Naive B cell (primary cell): ENCODE measurements around the gene GALNT12. TPM values are rescaled to one million over a fixed set of nuclear protein-coding genes. Genes with fewer than 3 reads are reported as not detected.

Experiments
- ATAC-seq, 2 donors: fragments of 150-1000 bp; cut with Tn5 transposase; 2 replicates each; pipeline ENCODE4 v1.10.0; 2021; ENCODE audit warnings: low read depth in 2 of 2, mild to moderate bottlenecking in 2 of 2, moderate library complexity in 2 of 2
- DNase-seq: peaks from one replicate; pipeline ENCODE4 v3.0.0; 2022
- H3K27ac Mint-ChIP-seq, 6 donors: one replicate each; pipeline ENCODE4 v1.8.0; 2020 to 2022; ENCODE audit warnings: mild to moderate bottlenecking in 6 of 6, mixed read lengths in 6 of 6, moderate library complexity in 5 of 6, inconsistent platforms in 2 of 6
- H3K27me3 Mint-ChIP-seq, 3 donors: one replicate each; pipeline ENCODE4 v1.8.0; 2021 to 2022; ENCODE audit warnings: mixed read lengths in 3 of 3, mild to moderate bottlenecking in 1 of 3
- H3K36me3 Mint-ChIP-seq, 2 donors: one replicate each; pipeline ENCODE4 v1.8.0; 2020 to 2022; ENCODE audit warnings: mixed read lengths in 2 of 2, inconsistent platforms in 1 of 2, mild to moderate bottlenecking in 1 of 2
- H3K4me1 Mint-ChIP-seq, 3 donors: one replicate each; pipeline ENCODE4 v1.8.0; 2020 to 2022; ENCODE audit warnings: mixed read lengths in 3 of 3, inconsistent platforms in 1 of 3, mild to moderate bottlenecking in 1 of 3, moderate library complexity in 1 of 3
- H3K4me3 Mint-ChIP-seq, 8 donors: one replicate each; pipeline ENCODE4 v1.8.0; 2020 to 2022; ENCODE audit warnings: mild to moderate bottlenecking in 8 of 8, mixed read lengths in 8 of 8, moderate library complexity in 8 of 8, inconsistent platforms in 2 of 8
- H3K9me3 Mint-ChIP-seq, 7 donors: one replicate each; pipeline ENCODE4 v1.8.0; 2020 to 2022; ENCODE audit warnings: mixed read lengths in 7 of 7, mild to moderate bottlenecking in 5 of 7, inconsistent platforms in 2 of 7, moderate library complexity in 1 of 7
- polyA plus RNA-seq, 6 donors: library from polyadenylated mRNA; unstranded; fragments of 300-500 nt; fragmentation: Illumina TruSeq; gene quantifications; one replicate each; pipeline ENCODE4 v1.2.3, GENCODE V29; 2021; ENCODE audit warnings: low read depth in 6 of 6

The GALNT12 gene
- polyA plus RNA-seq, 6 donors from 2014 or later: 0.53 to 2.2 (median 0.78) TPM; not detected in 1

DNA sequence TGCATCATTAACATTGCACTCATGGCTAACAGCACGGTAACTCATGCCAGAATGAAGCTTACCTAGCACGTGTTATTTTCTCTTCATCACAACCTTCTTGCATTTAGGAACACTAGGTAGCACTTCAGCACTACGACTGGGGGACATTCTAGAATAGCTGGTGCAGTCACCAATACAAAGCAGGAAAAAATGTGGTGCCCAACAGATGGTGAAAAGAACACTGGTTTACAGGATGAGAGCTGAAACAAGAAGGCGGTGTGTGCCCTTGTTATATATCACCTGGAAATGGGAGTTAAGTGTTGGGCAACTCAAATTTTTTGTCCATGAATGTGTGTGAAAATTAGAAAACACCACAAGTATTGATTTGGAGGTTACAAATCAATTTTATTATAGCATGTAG, 30.0 kb downstream of the GALNT12 start:
- DNase-seq (no peak), ATAC-seq (no peak)
- Mint-ChIP-seq H3K9me3 (no peaks in the 10 kb centered on the region), H3K27me3 (no peaks in the 10 kb centered on the region), H3K36me3 (peaks cover 0 to 12% of the 10 kb centered on the region in 2 donors), H3K4me1 (no peaks in the 10 kb centered on the region), H3K4me3 (no peak overlapping the region), H3K27ac (no peak overlapping the region)

DNA sequence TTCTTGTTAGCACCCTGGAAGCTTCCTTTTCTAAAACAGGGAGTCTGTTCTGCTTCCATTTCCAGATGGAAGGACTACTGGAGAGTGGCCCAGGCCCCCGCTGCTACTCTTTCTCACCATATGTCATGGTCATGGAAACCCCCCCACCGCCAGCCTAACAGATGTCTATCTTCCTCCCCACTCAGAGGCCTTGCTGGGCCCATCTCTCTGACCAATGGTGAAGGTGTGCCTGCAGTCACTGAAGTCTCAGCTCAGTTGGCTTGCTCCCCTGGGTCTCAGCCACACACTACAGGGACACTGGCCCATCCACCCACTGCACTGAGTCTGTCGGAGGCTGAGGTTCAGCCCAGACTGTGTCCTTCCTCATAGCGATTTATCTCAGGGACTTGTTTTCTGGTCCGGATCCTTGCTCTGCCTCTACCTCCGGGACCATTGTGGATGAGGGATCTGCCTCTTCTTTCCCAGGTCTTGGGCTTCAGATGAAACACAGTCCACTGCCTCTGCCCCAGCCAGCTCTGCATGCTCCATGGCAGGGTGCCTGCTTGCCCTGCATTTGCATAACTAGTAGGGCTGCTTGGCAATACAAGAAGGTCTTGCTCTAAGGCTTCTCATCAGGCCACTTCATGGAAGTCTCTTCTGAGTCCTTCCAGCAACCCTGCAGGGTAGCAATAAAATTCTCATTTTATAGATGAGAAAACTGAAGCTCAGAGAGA, 30.8 kb downstream of the GALNT12 start:
- ATAC-seq (no peak), DNase-seq (no peak)
- Mint-ChIP-seq H3K4me1 (no peaks in the 10 kb centered on the region), H3K27ac (peak overlapping the region in 1 of 6 donors; percentile 39), H3K36me3 (peaks cover 0 to 7% of the 10 kb centered on the region in 2 donors), H3K4me3 (no peak overlapping the region), H3K9me3 (no peaks in the 10 kb centered on the region), H3K27me3 (no peaks in the 10 kb centered on the region)

DNA sequence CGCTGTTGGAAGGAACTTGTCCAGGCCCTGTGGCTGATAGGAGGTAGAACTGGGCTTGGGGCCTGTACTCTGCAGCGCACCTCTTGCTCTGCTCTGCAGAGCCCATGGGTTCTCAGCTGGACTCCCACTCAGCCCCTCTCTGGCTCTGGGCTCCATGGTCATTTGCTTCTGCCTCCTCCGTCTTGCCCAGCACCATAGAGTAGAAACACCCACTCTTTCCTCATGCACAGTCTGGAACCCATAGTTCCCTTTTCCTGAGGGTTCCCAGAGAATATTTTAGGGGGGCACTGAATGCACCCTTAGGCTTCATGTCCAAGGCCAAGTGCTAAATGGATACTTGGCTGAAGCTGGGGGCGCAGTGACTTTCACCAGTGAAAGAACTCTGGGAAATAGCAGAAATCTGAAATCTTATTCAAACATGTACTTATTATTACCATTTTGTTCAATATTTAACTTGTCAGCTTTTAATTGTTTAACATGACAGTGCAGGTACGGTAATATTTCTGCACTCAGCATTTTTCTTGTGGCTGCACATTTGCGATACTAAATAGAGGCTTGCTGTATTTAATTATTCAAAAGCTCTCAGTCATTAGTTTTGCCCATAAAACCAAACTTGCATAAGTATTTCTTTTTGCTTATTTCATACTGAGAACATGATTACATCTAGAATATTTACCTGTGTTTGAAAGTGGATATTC, 31.5 kb downstream of the GALNT12 start:
- no peaks in the 10 kb centered on the region for H3K4me1 Mint-ChIP-seq
- H3K36me3 Mint-ChIP-seq: peaks cover 0 to 7% of the 10 kb centered on the region in 2 donors
- ATAC-seq (no peak), DNase-seq (no peak)
- H3K27me3 Mint-ChIP-seq: no peaks in the 10 kb centered on the region
- H3K9me3 Mint-ChIP-seq: no peaks in the 10 kb centered on the region
- no peak overlapping the region for H3K27ac Mint-ChIP-seq
- H3K4me3 Mint-ChIP-seq: no peak overlapping the region

DNA sequence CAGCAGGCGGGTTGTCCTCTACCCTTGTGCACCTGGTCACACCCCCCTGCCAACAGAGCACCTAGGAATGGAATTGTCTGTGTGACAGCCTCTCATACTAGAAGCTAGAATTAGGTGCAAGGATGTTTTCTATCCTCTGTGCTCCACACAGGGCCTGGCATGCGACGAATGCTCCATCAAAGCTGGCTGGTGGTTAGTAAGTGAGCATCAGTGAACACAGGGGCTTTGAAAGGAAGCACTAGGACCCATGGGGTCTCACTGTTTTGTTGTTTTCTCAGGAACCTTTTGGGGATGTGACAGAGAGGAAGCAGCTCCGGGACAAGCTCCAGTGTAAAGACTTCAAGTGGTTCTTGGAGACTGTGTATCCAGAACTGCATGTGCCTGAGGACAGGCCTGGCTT, 32.3 kb downstream of the GALNT12 start:
- H3K27me3 Mint-ChIP-seq: no peaks in the 10 kb centered on the region
- no peak overlapping the region for H3K4me3 Mint-ChIP-seq
- H3K9me3 Mint-ChIP-seq: no peaks in the 10 kb centered on the region
- H3K27ac Mint-ChIP-seq: peak overlapping the region in 1 of 6 donors; percentile 10
- no peaks in the 10 kb centered on the region for H3K4me1 Mint-ChIP-seq
- no peak for ATAC-seq
- DNase-seq: no peak
- H3K36me3 Mint-ChIP-seq: peaks cover 0 to 11% of the 10 kb centered on the region in 2 donors

DNA sequence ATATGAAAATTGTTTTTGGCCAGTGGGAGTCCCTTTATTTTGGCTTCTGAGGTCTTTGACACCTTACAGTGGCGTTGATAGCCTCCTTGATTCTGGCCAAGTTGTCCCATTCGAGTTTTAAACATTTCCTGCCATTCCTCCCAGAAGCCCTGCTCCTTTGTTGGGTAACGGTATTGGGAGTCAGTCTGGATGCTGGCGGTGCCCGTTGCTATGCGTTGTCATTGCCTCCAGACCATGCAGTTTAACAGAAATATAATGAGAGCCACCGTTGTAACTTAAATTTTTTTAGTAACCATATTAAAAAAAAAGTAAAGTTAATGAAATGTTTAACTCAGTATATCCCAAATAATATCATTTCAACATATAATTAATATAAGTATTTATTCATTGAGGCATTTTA, 35.0 kb downstream of the GALNT12 start:
- DNase-seq (no peak), ATAC-seq (no peak)
- Mint-ChIP-seq H3K36me3 (peaks cover 0 to 11% of the 10 kb centered on the region in 2 donors), H3K4me3 (no peak overlapping the region), H3K27ac (no peak overlapping the region), H3K9me3 (no peaks in the 10 kb centered on the region), H3K27me3 (no peaks in the 10 kb centered on the region), H3K4me1 (no peaks in the 10 kb centered on the region)

- Mint-ChIP-seq H3K27ac (no peak overlapping the region), H3K4me1 (peaks cover 0 to 4% (median 2%) of the 10 kb centered on the region in 3 donors), H3K9me3 (no peaks in the 10 kb centered on the region), H3K4me3 (no peak overlapping the region), H3K27me3 (no peaks in the 10 kb centered on the region), H3K36me3 (peaks cover 0 to 6% of the 10 kb centered on the region in 2 donors)
- ATAC-seq (no peak), DNase-seq (no peak)
Measured at GRCh38 chr9:98846081-98846480, 38.6 kb downstream of the GALNT12 start.

DNA sequence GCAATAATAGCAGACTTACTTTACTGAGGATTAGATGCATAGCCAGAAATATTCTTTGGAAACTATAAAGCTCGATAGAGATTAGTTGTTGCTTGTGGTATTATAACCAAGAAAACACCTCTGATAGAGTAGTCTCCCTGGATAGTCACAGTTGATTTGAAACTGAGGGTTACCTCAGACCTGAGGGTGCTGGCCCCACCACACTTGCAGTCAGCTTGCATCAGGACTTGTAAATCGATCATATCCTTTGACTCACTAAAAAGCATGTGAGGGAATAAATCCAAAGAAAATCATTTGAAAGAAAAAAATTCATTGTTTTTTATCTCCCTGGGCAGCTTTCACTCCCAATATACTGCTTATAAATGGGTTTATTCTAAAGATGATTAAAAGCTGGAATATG, 39.4 kb downstream of the GALNT12 start:
- Mint-ChIP-seq H3K9me3 (no peaks in the 10 kb centered on the region), H3K4me1 (peaks cover 0 to 4% (median 2%) of the 10 kb centered on the region in 3 donors), H3K27me3 (no peaks in the 10 kb centered on the region), H3K4me3 (no peak overlapping the region), H3K27ac (no peak overlapping the region), H3K36me3 (peaks cover 0 to 4% of the 10 kb centered on the region in 2 donors)
- DNase-seq (no peak), ATAC-seq (no peak)

GRCh38 chr9:98848450-98849149, 41.1 kb downstream of the GALNT12 start:
- DNase-seq (peak; percentile 41), ATAC-seq (peak; percentile 76 to 80)
- Mint-ChIP-seq H3K36me3 (peaks cover 0 to 4% of the 10 kb centered on the region in 2 donors), H3K27ac (peak overlapping the region in 1 of 6 donors; percentile 3), H3K9me3 (no peaks in the 10 kb centered on the region), H3K4me1 (peaks cover 0 to 4% (median 2%) of the 10 kb centered on the region in 3 donors), H3K27me3 (no peaks in the 10 kb centered on the region), H3K4me3 (no peak overlapping the region)

GRCh38 chr9:98849563-98849962, 42.1 kb downstream of the GALNT12 start:
- no peak for ATAC-seq
- H3K27ac Mint-ChIP-seq: no peak overlapping the region
- H3K4me1 Mint-ChIP-seq: peaks cover 0 to 4% (median 2%) of the 10 kb centered on the region in 3 donors
- H3K36me3 Mint-ChIP-seq: peaks cover 0 to 1% of the 10 kb centered on the region in 2 donors
- peaks cover 0 to under 1% (median 0%) of the 10 kb centered on the region in 7 donors for H3K9me3 Mint-ChIP-seq
- no peak overlapping the region for H3K4me3 Mint-ChIP-seq
- no peak for DNase-seq
- peaks cover 0 to 7% (median 0%) of the 10 kb centered on the region in 3 donors for H3K27me3 Mint-ChIP-seq

DNA sequence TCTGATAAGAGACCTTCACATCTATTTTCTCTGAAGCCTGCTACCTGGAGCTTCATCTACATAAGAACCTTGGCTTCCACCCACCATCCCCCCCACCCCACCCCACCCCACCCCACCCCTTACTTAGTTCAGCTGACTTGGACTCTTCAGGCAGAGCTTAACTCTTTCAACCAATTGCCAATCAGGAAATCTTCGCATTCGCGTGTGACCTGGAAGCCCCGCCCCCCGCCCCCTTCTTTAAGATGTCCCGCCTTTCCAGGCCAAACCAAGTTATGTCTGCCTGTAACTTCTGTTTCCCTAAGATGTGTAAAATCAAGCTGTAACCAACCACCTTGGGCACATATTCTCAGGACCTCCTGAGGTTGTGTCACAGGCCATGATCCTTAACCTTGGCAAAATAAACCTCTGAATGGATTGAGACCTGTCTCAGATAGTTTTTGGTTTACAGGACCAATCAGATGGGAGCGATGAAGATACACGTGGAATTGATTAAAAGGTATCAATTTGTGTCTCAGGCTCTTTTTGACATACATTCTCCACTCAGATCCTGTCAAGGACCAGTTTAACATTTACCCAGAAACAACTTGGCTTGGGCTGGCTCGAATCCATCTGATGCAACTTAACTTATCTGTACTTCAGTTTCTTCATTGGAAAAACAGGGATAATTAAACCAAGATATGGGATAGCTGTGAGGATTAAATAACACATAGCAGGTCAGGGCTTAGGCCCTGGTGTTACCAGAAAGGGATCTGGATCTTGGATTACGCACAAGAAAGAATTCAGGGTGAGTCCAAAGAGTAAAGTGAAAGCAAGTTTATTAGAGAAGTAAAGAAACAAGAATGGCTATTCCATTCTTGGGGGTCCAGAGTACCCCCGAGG, 43.6 kb downstream of the GALNT12 start:
- H3K27me3 Mint-ChIP-seq: peaks cover 0 to 15% (median 11%) of the 10 kb centered on the region in 3 donors
- H3K4me1 Mint-ChIP-seq: peaks cover 0 to 4% (median 2%) of the 10 kb centered on the region in 3 donors
- peaks cover 9 to 13% of the 10 kb centered on the region in 2 donors for H3K36me3 Mint-ChIP-seq
- H3K4me3 Mint-ChIP-seq: no peak overlapping the region
- DNase-seq (no peak), ATAC-seq (no peak)
- peaks cover 6 to 16% (median 10%) of the 10 kb centered on the region in 7 donors for H3K9me3 Mint-ChIP-seq
- H3K27ac Mint-ChIP-seq: no peak overlapping the region

DNA sequence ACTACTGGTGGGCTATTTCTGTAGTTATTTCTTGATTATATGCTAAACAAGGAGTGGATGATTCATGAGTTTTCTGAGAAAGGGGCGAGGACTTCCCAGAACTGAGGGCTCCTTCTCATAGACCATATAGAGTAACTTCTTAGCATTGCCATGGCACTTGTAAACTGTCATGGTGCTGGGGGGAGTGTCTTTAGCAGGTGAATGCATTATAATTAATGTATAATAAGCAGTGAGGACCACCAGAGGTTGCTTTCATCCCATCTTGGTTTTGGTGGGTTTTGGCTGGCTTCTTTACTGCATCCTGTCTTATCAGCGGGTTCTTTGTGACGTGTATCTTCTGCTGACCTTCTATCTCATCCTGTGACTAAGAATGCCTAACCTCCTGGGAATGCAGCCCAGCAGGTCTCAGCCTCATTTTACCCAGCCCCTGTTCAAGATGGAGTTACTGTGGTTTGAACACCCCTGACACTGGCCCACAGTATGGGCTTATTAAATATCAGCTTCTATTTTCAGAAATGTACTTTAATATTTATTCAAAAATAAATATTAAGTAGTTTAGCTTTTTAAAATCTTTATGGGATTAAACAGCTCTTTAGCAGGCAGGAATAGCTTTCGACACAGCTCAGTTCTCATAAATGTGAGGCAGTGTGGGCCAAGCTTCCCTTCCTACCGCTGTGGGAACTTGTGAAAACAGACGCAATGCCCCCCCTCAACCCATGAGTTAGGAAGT, 44.4 kb downstream of the GALNT12 start:
- DNase-seq (no peak), ATAC-seq (no peak)
- Mint-ChIP-seq H3K4me1 (peaks cover 0 to 4% (median 2%) of the 10 kb centered on the region in 3 donors), H3K27me3 (peaks cover 0 to 19% (median 15%) of the 10 kb centered on the region in 3 donors), H3K9me3 (peaks cover 6 to 24% (median 18%) of the 10 kb centered on the region in 7 donors), H3K4me3 (no peak overlapping the region), H3K36me3 (peaks cover 14 to 15% of the 10 kb centered on the region in 2 donors), H3K27ac (no peak overlapping the region)

- Mint-ChIP-seq H3K4me3 (no peak overlapping the region), H3K4me1 (peaks cover 0 to 4% (median 2%) of the 10 kb centered on the region in 3 donors), H3K36me3 (peaks cover 14 to 15% of the 10 kb centered on the region in 2 donors), H3K27ac (no peak overlapping the region), H3K27me3 (peaks cover 0 to 19% (median 19%) of the 10 kb centered on the region in 3 donors), H3K9me3 (peaks cover 6 to 29% (median 18%) of the 10 kb centered on the region in 7 donors)
- ATAC-seq (no peak), DNase-seq (no peak)
Measured at GRCh38 chr9:98852460-98852734, 44.9 kb downstream of the GALNT12 start.
